Endothelial cell of umbilical vein (primary cell): ENCODE measurements around the gene ASXL2. TPM values are rescaled to one million over a fixed set of nuclear protein-coding genes. Genes with fewer than 3 reads are reported as not detected.

Experiments
- BruUV-seq: library from RNA; stranded (reverse); fragments of 400-500 nt; replicated peaks from 2 replicates; lab custom pipeline; 2021; lab: Mats Ljungman, UMichigan
- CTCF ChIA-PET: fragments of 300-600, 350-600 bp; sonication (Branson Sonifier 250); formaldehyde crosslinking; loops from one replicate; lab custom pipeline; 2021; ENCODE audit warnings: antibody characterized with exemption, inconsistent platforms; lab: Charles Lee
- POLR2A ChIA-PET: fragments of 300-600, 350-600 bp; sonication (Branson Sonifier 250); formaldehyde crosslinking; loops from one replicate; lab custom pipeline; 2021; ENCODE audit warnings: antibody characterized with exemption, inconsistent platforms; lab: Charles Lee
- DNase-seq: peaks from one replicate; pipeline ENCODE4 v3.0.0-alpha.2; 2011; ENCODE audit warnings: low read depth, low spot score
- FAIRE-seq: peaks from 2 replicates; lab custom pipeline; 2011; peaks lifted over from hg19 to GRCh38; lab: Jason Lieb, UNC
- H2AFZ ChIP-seq: 2 replicates; pipeline ENCODE4 v1.6.0; 2012; ENCODE audit warnings: low read depth, low read length, control low read depth, inconsistent platforms
- H3K27ac ChIP-seq: 2 replicates; pipeline ENCODE4 v1.5.1; 2011; ENCODE audit warnings: low read depth, mild to moderate bottlenecking, control low read depth, low read length, moderate library complexity; ENCODE audit not compliant: insufficient read depth
- H3K27me3 ChIP-seq, 2 experiments: 2 replicates each; pipeline versions ENCODE4 v1.6.0 to v1.6.1; 2011; ENCODE audit warnings: low read length in 2 of 2, mixed read lengths in 1 of 2; ENCODE audit not compliant: control insufficient read depth in 2 of 2, insufficient read depth in 2 of 2
- H3K36me3 ChIP-seq, 2 experiments: 2 replicates in 1 of 2; 3 replicates in 1 of 2; pipeline ENCODE4 v1.5.1; 2011; ENCODE audit warnings: low read length in 2 of 2, mild to moderate bottlenecking in 1 of 2, moderate library complexity in 1 of 2; ENCODE audit not compliant: control insufficient read depth in 2 of 2, insufficient read depth in 2 of 2; ENCODE audit errors: extremely low read depth in 1 of 2
- H3K4me1 ChIP-seq: 3 replicates; pipeline ENCODE4 v1.5.1; 2011; ENCODE audit warnings: mild to moderate bottlenecking, low read length; ENCODE audit not compliant: control insufficient read depth, insufficient read depth; ENCODE audit errors: extremely low read depth
- H3K4me2 ChIP-seq: 2 replicates; pipeline ENCODE4 v1.6.1; 2011; ENCODE audit warnings: low read length, control low read depth, mixed read lengths; ENCODE audit not compliant: insufficient read depth
- H3K4me3 ChIP-seq, 3 experiments: fragments of 200-600 bp in 1 of 3; sonication (generic), shearing (Covaris generic) in 1 of 3; replicated peaks in 1 of 3; 2 replicates each; pipeline ENCODE4 v1.5.1; 2011 to 2016; ENCODE audit warnings: control low read depth in 3 of 3, low read length in 3 of 3, mild to moderate bottlenecking in 2 of 3, inconsistent platforms in 1 of 3, low read depth in 1 of 3, moderate library complexity in 1 of 3; ENCODE audit not compliant: insufficient read depth in 1 of 3
- H3K79me2 ChIP-seq: 2 replicates; pipeline ENCODE4 v1.6.0; 2012; ENCODE audit warnings: low read length, inconsistent platforms; ENCODE audit not compliant: control insufficient read depth, insufficient read depth
- H3K9ac ChIP-seq: replicated peaks from 2 replicates; pipeline ENCODE3; 2011; ENCODE audit warnings: low read length, control low read depth; ENCODE audit not compliant: insufficient read depth; ENCODE audit errors: extremely low read depth
- H3K9me1 ChIP-seq: replicated peaks from 3 replicates; pipeline ENCODE4 v1.6.0; 2011; ENCODE audit warnings: mild to moderate bottlenecking, low read length; ENCODE audit not compliant: control insufficient read depth, insufficient read depth; ENCODE audit errors: extremely low read depth
- H3K9me3 ChIP-seq: replicated peaks from 2 replicates; pipeline ENCODE4 v1.5.1; 2012; ENCODE audit warnings: low read length, inconsistent platforms; ENCODE audit not compliant: control insufficient read depth, insufficient read depth
- H4K20me1 ChIP-seq: replicated peaks from 2 replicates; pipeline ENCODE3; 2011; ENCODE audit warnings: mild to moderate bottlenecking, low read length; ENCODE audit not compliant: control insufficient read depth, insufficient read depth; ENCODE audit errors: extremely low read depth
- CTCF ChIP-seq, 2 donors: IDR thresholded peaks; 1 replicate in 1 of 2; 2 replicates in 1 of 2; pipeline ENCODE4 v1.5.1; 2011; ENCODE audit warnings: low read length in 2 of 2, mild to moderate bottlenecking in 2 of 2, moderate library complexity in 2 of 2, control low read depth in 1 of 2, inconsistent platforms in 1 of 2, low read depth in 1 of 2; ENCODE audit not compliant: insufficient read depth in 1 of 2; ENCODE audit errors: extremely low read depth in 1 of 2
- EZH2 ChIP-seq: IDR thresholded peaks from 2 replicates; pipeline ENCODE4 v1.6.1; 2012; ENCODE audit warnings: borderline replicate concordance, low read depth, mild to moderate bottlenecking, moderate library complexity, low read length, inconsistent platforms; ENCODE audit not compliant: severe bottlenecking
- FOS ChIP-seq: IDR thresholded peaks from 2 replicates; pipeline ENCODE4 v1.6.1; 2011; ENCODE audit warnings: mild to moderate bottlenecking, low read length, moderate library complexity, borderline replicate concordance; ENCODE audit not compliant: insufficient read depth
- GATA2 ChIP-seq: IDR thresholded peaks from 2 replicates; pipeline ENCODE4 v1.7.0; 2011; ENCODE audit warnings: low read depth, mild to moderate bottlenecking, moderate library complexity, mixed read lengths, low read length; ENCODE audit not compliant: insufficient read length, insufficient read depth
- JUN ChIP-seq: IDR thresholded peaks from 2 replicates; pipeline ENCODE4 v1.6.1; 2011; ENCODE audit warnings: borderline replicate concordance, low read depth; ENCODE audit not compliant: insufficient read length, insufficient read depth
- MAX ChIP-seq: IDR thresholded peaks from 2 replicates; pipeline ENCODE4 v1.6.1; 2011; ENCODE audit not compliant: insufficient read depth, insufficient read length
- MYC ChIP-seq: IDR thresholded peaks from one replicate; pipeline ENCODE4 v1.6.1; 2011; ENCODE audit warnings: mild to moderate bottlenecking, low read depth, low read length
- POLR2A ChIP-seq: IDR thresholded peaks from 2 replicates; pipeline ENCODE4 v1.6.1; 2012; ENCODE audit warnings: low read depth, mild to moderate bottlenecking, control low read depth, low read length
- POLR2AphosphoS5 ChIP-seq: IDR thresholded peaks from 2 replicates; pipeline ENCODE4 v1.6.1; 2012; ENCODE audit warnings: low read depth, mild to moderate bottlenecking, control low read depth, low read length, moderate library complexity; ENCODE audit not compliant: insufficient read depth
- dilution Hi-C: fragments of 300-500 bp; cut with MboI; formaldehyde crosslinking; loops from one replicate; pipeline ENCODE4 v1.15.0; 2019; ENCODE audit warnings: low sequenced_read_pairs; ENCODE audit not compliant: extremely low pct_ligation_motif_present
- intact Hi-C: fragments of 100-400 bp; cut with micrococcal nuclease; formaldehyde crosslinking; loops from one replicate; pipeline ENCODE4 v1.10.0; 2022
- polyA plus RNA-seq, 4 experiments: library from polyadenylated mRNA; depleted of rRNA in 3 of 4; stranded (reverse) in 3 of 4; unstranded in 1 of 4; fragments of >200 nt; gene quantifications; 2 replicates each; pipeline versions ENCODE4 v1.2.1 to v1.2.3, GENCODE V29; 2011 to 2012; ENCODE audit warnings: missing spikeins in 1 of 4
- total RNA-seq: library from RNA; stranded (reverse); gene quantifications from 2 replicates; pipeline ENCODE4 v1.2.3, GENCODE V29; 2021

Gene ASXL2
- total and polyA plus RNA-seq, 2 donors (not counting 3 experiments of a cell fraction or from before 2014, with no cell fraction given): 6.1 to 33.8 TPM

DNA sequence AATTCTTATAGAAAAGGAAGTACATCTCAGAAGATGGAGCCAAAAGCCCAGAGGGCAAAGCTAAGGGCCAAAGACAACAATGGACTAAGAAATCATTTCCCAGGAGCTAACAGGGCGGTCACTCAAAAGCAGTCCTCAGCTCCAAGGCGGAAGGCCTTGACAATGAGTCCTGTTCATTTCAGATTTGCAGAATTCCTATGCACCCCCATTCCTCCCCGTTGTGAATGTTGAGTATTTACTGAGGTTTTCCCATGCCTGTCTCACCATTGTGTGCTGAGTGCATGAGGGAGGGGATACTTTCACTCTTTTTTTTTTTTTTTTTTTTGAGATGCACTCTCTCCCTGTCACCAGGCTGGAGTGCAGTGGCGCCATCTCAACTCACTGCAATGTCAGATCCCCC lies 186.1 kb downstream of the ASXL2 start:
- dilution Hi-C loops: no loop called here
- ChIA-PET CTCF (interaction anchor here (0.6 to 3.6 kb wide), 5 partner anchors 8 to 86 kb away, joined by 3 to 28 read pairs (median 15); no protein-coding TSS in a partner anchor), POLR2A (no interaction called here)
- no peaks in the 10 kb centered on the region for H4K20me1 ChIP-seq
- no peaks in the 10 kb centered on the region for H3K9me1 ChIP-seq
- DNase-seq (peak; percentile 22), FAIRE-seq (no peak)
- no peaks in the 10 kb centered on the region for H3K36me3 ChIP-seq
- H3K4me2 ChIP-seq: no peak overlapping the region
- H3K27ac ChIP-seq: no peak overlapping the region
- no peaks in the 10 kb centered on the region for H3K4me1 ChIP-seq
- intact Hi-C loops: no loop called here
- no peak overlapping the region for H2AFZ ChIP-seq
- no peaks in the 10 kb centered on the region for H3K79me2 ChIP-seq
- no peak overlapping the region for H3K4me3 ChIP-seq
- no peak for TF ChIP-seq EZH2
- no peak for TF ChIP-seq GATA2
- no TSS peak for BruUV-seq
- H3K9ac ChIP-seq: no peak overlapping the region
- H3K27me3 ChIP-seq: peaks cover 2 to 3% of the 10 kb centered on the region in 2 experiments
- no peaks in the 10 kb centered on the region for H3K9me3 ChIP-seq

GRCh38 chr2:25690058-25690457 lies 188.2 kb downstream of the ASXL2 start:
- POLR2A ChIA-PET: no interaction called here
- no peak overlapping the region for H3K9ac ChIP-seq
- H3K27ac ChIP-seq: no peak overlapping the region
- no peak overlapping the region for H2AFZ ChIP-seq
- peaks cover 3 to 4% of the 10 kb centered on the region in 2 experiments for H3K27me3 ChIP-seq
- no peaks in the 10 kb centered on the region for H3K4me1 ChIP-seq
- no peak overlapping the region for H3K4me2 ChIP-seq
- no peak for TF ChIP-seq MAX
- no peak for TF ChIP-seq POLR2A
- TF ChIP-seq POLR2AphosphoS5: no peak
- TF ChIP-seq FOS: no peak
- no peak for TF ChIP-seq CTCF (IDR thresholded peaks at IDR 0.05; ENCODE audit: extremely low read depth in 1 of 2, insufficient read depth in 1 of 2, low read depth in 1 of 2, low read length in 2 of 2)
- no peak for TF ChIP-seq MYC
- no peak for TF ChIP-seq JUN
- no peak for TF ChIP-seq EZH2
- TF ChIP-seq GATA2: no peak
- H3K4me3 ChIP-seq: no peak overlapping the region
- H4K20me1 ChIP-seq: no peaks in the 10 kb centered on the region
- intact Hi-C loops (no loop called here), dilution Hi-C loops (no loop called here)
- H3K79me2 ChIP-seq: no peaks in the 10 kb centered on the region
- no TSS peak for BruUV-seq
- FAIRE-seq (no peak), DNase-seq (no peak)
- H3K9me1 ChIP-seq: no peaks in the 10 kb centered on the region
- H3K36me3 ChIP-seq: no peaks in the 10 kb centered on the region
- CTCF ChIA-PET: interaction anchor here (1.1 to 3.6 kb wide), 4 partner anchors 8 to 84 kb away, joined by 5 to 28 read pairs (median 16); no protein-coding TSS in a partner anchor
- H3K9me3 ChIP-seq: no peaks in the 10 kb centered on the region
